GM18870 (cell line): Measurements from ENCODE around the gene KCNH1.

Experiments used
- ATAC-seq: cut with Tn5 transposase; IDR thresholded peaks from one replicate; pipeline ENCODE4 v1.9.1; 2021; ENCODE audit warnings: moderate library complexity; ENCODE audit not compliant: unreplicated experiment

KCNH1 gene

GRCh38 chr1:210730023-210730422, 403.9 kb downstream of the KCNH1 start:
- no peak for ATAC-seq

GRCh38 chr1:210728437-210729149, 405.4 kb downstream of the KCNH1 start:
- no peak for ATAC-seq

- ATAC-seq = no peak
Measured at GRCh38 chr1:210727709-210728108, 406.2 kb downstream of the KCNH1 start.

GRCh38 chr1:210726621-210727020, 407.3 kb downstream of the KCNH1 start:
- no peak for ATAC-seq

- no peak for ATAC-seq
Measured at GRCh38 chr1:210724768-210725167, 409.2 kb downstream of the KCNH1 start.

GRCh38 chr1:210723646-210724045, 410.3 kb downstream of the KCNH1 start:
- ATAC-seq = no peak

- no peak for ATAC-seq
Measured at GRCh38 chr1:210722410-210723081, 411.4 kb downstream of the KCNH1 start.

- no peak for ATAC-seq
Measured at GRCh38 chr1:210715072-210715471, 418.9 kb downstream of the KCNH1 start.

- ATAC-seq = no peak
Measured at GRCh38 chr1:210711825-210712612, 421.9 kb downstream of the KCNH1 start.

- ATAC-seq = no peak
Measured at GRCh38 chr1:210709701-210710100, 424.2 kb downstream of the KCNH1 start.

GRCh38 chr1:210707300-210708240, 426.4 kb downstream of the KCNH1 start:
- ATAC-seq = no peak

- ATAC-seq = no peak
Measured at GRCh38 chr1:210706246-210706645, 427.7 kb downstream of the KCNH1 start.

- ATAC-seq = no peak
Measured at GRCh38 chr1:210705086-210705485, 428.9 kb downstream of the KCNH1 start.

- ATAC-seq = no peak
Measured at GRCh38 chr1:210703593-210703992, 430.4 kb downstream of the KCNH1 start.

- no peak for ATAC-seq
Measured at GRCh38 chr1:210702506-210702905, 431.4 kb downstream of the KCNH1 start.

GRCh38 chr1:210700511-210700910, 433.4 kb downstream of the KCNH1 start:
- ATAC-seq = no peak

GRCh38 chr1:210700083-210700482, 433.9 kb downstream of the KCNH1 start:
- ATAC-seq = no peak

GRCh38 chr1:210698661-210699060, 435.3 kb downstream of the KCNH1 start:
- no peak for ATAC-seq

GRCh38 chr1:210697185-210697584, 436.8 kb downstream of the KCNH1 start:
- ATAC-seq = no peak

GRCh38 chr1:210696709-210697108, 437.2 kb downstream of the KCNH1 start:
- ATAC-seq = peak; percentile 99

GRCh38 chr1:210695026-210695425, 438.9 kb downstream of the KCNH1 start:
- no peak for ATAC-seq
